ENCODE measurements around the gene SEMA7A.

The SEMA7A gene

GRCh38 chr15:74424901-74425528 lies 8.7 kb downstream of the SEMA7A start:
- Histone ChIP-seq H3K4me1 (ENCODE audit: low read length) (peaks cover 11% of the 10 kb centered on the region), H3K9me2 (replicated peaks; ENCODE audit: insufficient read depth, low read length) (no peaks in the 10 kb centered on the region), H2AFZ (ENCODE audit: low read length) (no peak overlapping the region), H3F3A (ENCODE audit: insufficient read depth, low read length) (peaks cover 3% of the 10 kb centered on the region; the same call in 1 of the 2 replicates), H3K27ac (ENCODE audit: low read length) (no peak overlapping the region), H3K9me3 (replicated peaks; ENCODE audit: insufficient read depth, low read length) (no peaks in the 10 kb centered on the region), H3K4me2 (ENCODE audit: low read depth, low read length) (no peak overlapping the region), H4K20me1 (ENCODE audit: insufficient read depth, low read length) (no peaks in the 10 kb centered on the region), H3K9ac (ENCODE audit: low read length) (no peak overlapping the region), H3K27me3 (replicated peaks; ENCODE audit: insufficient read depth, low read length) (no peaks in the 10 kb centered on the region), H3K79me2 (ENCODE audit: low read length) (peaks cover 71% of the 10 kb centered on the region), H3K4me3 (ENCODE audit: low read length) (no peak overlapping the region), H3K36me3 (replicated peaks; ENCODE audit: insufficient read depth, low read length) (no peaks in the 10 kb centered on the region)
- DNase-seq, result no peak
- TF ChIP-seq EZH2phosphoT487 (IDR thresholded peaks at IDR 0.05; ENCODE audit: low read length), result no peak
- TF ChIP-seq CTCF (IDR thresholded peaks at IDR 0.05; ENCODE audit: low read length), result no peak
- no peak for TF ChIP-seq EZH2 (optimal IDR thresholded peaks at IDR 0.05; ENCODE audit: low read depth, low read length)

DNA sequence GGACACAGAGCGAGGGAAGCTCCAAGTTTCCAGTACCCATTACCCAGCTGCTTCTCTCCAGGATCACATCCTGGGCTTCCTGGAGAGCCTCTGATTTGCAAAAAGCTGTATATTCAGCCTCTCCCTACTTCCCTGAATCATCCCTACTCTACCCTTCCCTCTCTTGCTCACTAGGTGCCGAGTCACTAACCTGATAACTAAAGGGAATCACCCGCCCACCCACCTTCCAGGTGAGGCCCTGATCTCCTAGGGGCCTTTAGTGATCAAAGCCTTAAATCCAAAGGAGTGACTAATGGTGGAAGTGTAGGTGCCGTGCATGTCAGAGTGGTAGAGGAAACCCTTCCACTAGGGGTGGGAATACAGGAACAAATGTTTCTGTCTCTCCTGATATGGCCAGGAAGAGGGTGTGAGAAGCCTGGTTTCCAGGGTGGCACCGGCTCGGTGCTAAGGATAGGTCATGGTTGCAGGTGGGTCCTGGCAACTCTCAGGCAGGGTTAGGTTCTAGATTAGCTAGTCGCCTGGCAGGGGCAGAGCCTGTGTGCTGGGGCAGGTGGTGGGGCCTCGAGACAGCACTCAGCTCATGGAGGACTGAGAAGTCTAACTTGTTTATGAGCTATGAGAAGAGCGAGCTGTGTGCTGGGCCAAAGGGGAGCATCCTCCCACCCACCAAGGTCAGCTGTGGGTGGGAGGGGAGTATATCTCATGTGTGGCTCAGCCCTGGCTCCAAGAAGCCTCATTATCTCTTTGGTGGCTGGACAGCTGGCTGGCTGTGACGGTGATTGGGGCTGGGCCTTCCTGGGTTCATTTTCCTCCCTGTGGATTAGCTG lies 10.1 kb downstream of the SEMA7A start:
- no peak overlapping the region for H2AFZ ChIP-seq (ENCODE audit: low read length)
- no peak overlapping the region for H3K4me2 ChIP-seq (ENCODE audit: low read depth, low read length)
- H3F3A ChIP-seq (ENCODE audit: insufficient read depth, low read length), result peaks cover 3% of the 10 kb centered on the region; the same call in 1 of the 2 replicates
- H3K4me1 ChIP-seq (ENCODE audit: low read length), result peaks cover 15% of the 10 kb centered on the region
- no peak overlapping the region for H3K9ac ChIP-seq (ENCODE audit: low read length)
- no peak for DNase-seq
- no peak overlapping the region for H3K27ac ChIP-seq (ENCODE audit: low read length)
- no peaks in the 10 kb centered on the region for H3K36me3 ChIP-seq (replicated peaks; ENCODE audit: insufficient read depth, low read length)
- H4K20me1 ChIP-seq (ENCODE audit: insufficient read depth, low read length), result no peaks in the 10 kb centered on the region
- no peak for TF ChIP-seq EZH2 (optimal IDR thresholded peaks at IDR 0.05; ENCODE audit: low read depth, low read length)
- no peak for TF ChIP-seq CTCF (IDR thresholded peaks at IDR 0.05; ENCODE audit: low read length)
- no peak for TF ChIP-seq EZH2phosphoT487 (IDR thresholded peaks at IDR 0.05; ENCODE audit: low read length)
- no peak overlapping the region for H3K4me3 ChIP-seq (ENCODE audit: low read length)
- no peaks in the 10 kb centered on the region for H3K9me3 ChIP-seq (replicated peaks; ENCODE audit: insufficient read depth, low read length)
- H3K79me2 ChIP-seq (ENCODE audit: low read length), result peaks cover 70% of the 10 kb centered on the region
- H3K9me2 ChIP-seq (replicated peaks; ENCODE audit: insufficient read depth, low read length), result no peaks in the 10 kb centered on the region
- no peaks in the 10 kb centered on the region for H3K27me3 ChIP-seq (replicated peaks; ENCODE audit: insufficient read depth, low read length)

DNA sequence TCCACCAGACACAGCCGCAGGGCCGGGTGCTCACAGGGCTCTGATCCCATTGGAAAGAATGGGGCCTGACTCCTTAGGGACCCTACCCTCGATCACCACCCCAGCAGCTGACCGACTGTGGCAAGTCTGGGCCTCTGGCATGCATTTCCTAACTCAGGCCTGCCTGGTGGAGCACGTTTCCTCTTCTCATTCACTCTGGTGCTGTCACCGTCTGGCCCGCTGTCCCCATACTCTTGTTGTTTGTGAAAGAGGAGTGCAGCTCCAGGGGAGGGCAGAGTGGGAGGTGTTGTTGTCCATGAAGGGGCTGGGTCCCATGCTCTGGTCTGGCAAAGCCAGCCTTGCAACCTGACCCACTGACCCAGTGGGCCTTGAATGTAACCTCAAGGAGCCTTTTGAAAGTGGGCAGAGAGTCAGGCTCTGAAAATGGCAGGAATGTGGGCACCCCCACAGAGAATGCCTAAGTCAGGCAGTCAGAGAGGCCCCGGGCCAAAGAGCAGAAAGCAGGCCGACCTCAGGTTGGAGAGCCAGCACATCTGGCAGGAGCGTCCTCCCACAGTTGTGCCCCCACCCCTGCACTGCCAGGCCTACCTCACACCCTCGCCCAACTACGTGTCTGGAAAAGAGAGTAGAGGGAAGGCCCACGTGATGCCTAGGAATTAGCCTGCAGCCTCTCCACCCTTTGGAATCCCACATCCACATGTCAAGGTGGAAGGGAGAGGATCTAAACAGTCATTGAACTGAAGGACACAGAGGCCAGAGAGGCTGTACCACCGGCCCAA lies 10.9 kb downstream of the SEMA7A start:
- DNase-seq, result no peak
- no peak overlapping the region for H3K27ac ChIP-seq (ENCODE audit: low read length)
- H3K4me2 ChIP-seq (ENCODE audit: low read depth, low read length), result no peak overlapping the region

More for the DNA sequence above, 10.9 kb downstream of the SEMA7A start:
- Histone ChIP-seq H3K27me3 (replicated peaks; ENCODE audit: insufficient read depth, low read length) (no peaks in the 10 kb centered on the region), H3K79me2 (ENCODE audit: low read length) (peaks cover 62% of the 10 kb centered on the region), H3K36me3 (replicated peaks; ENCODE audit: insufficient read depth, low read length) (no peaks in the 10 kb centered on the region), H3K4me3 (ENCODE audit: low read length) (no peak overlapping the region), H4K20me1 (ENCODE audit: insufficient read depth, low read length) (no peaks in the 10 kb centered on the region), H2AFZ (ENCODE audit: low read length) (no peak overlapping the region), H3K9ac (ENCODE audit: low read length) (no peak overlapping the region), H3K4me1 (ENCODE audit: low read length) (peaks cover 15% of the 10 kb centered on the region), H3K9me2 (replicated peaks; ENCODE audit: insufficient read depth, low read length) (no peaks in the 10 kb centered on the region), H3F3A (ENCODE audit: insufficient read depth, low read length) (peaks cover 3% of the 10 kb centered on the region; the same call in 1 of the 2 replicates), H3K9me3 (replicated peaks; ENCODE audit: insufficient read depth, low read length) (no peaks in the 10 kb centered on the region)
- TF ChIP-seq EZH2 (optimal IDR thresholded peaks at IDR 0.05; ENCODE audit: low read depth, low read length), result no peak
- TF ChIP-seq EZH2phosphoT487 (IDR thresholded peaks at IDR 0.05; ENCODE audit: low read length), result no peak
